SJSA1 (cell line): Measurements from ENCODE around the gene DTX3. TPM values are rescaled to one million over a fixed set of nuclear protein-coding genes. Genes with fewer than 3 reads are reported as not detected.

Experiments
- DNase-seq, 2 experiments: peaks; one replicate each; pipeline ENCODE4 v3.0.0-alpha.2; 2015 to 2020; ENCODE audit warnings: low spot score in 2 of 2, low read depth in 1 of 2
- H3K27ac ChIP-seq: fragments of 250-450 bp; sonication (Bioruptor Pico); 2 replicates; pipeline ENCODE4 v1.5.1; 2020; ENCODE audit warnings: mild to moderate bottlenecking, moderate library complexity
- H3K27me3 ChIP-seq: fragments of 250-450 bp; sonication (Bioruptor Pico); replicated peaks from 2 replicates; pipeline ENCODE4 v1.5.1; 2020; ENCODE audit warnings: mild to moderate bottlenecking, moderate library complexity
- H3K36me3 ChIP-seq: fragments of 250-450 bp; sonication (Bioruptor Pico); 2 replicates; pipeline ENCODE4 v1.5.1; 2020; ENCODE audit warnings: mild to moderate bottlenecking
- H3K4me1 ChIP-seq: fragments of 250-450 bp; sonication (Bioruptor Pico); replicated peaks from 2 replicates; pipeline ENCODE4 v1.6.1; 2021; ENCODE audit warnings: mild to moderate bottlenecking
- H3K4me3 ChIP-seq: fragments of 250-450 bp; sonication (Bioruptor Pico); 2 replicates; pipeline ENCODE4 v1.5.1; 2020; ENCODE audit warnings: mild to moderate bottlenecking
- H3K9me3 ChIP-seq: fragments of 250-450 bp; sonication (Bioruptor Pico); replicated peaks from 2 replicates; pipeline ENCODE4 v1.5.1; 2020; ENCODE audit warnings: mild to moderate bottlenecking
- total RNA-seq: library from RNA; depleted of rRNA; stranded (reverse); fragments of >200 nt; shearing (Covaris generic); gene quantifications from 2 replicates; pipeline ENCODE4 v1.2.3, GENCODE V29; 2014

DTX3 gene
- total RNA-seq, 1 experiment from 2014 or later = 286 TPM

DNA sequence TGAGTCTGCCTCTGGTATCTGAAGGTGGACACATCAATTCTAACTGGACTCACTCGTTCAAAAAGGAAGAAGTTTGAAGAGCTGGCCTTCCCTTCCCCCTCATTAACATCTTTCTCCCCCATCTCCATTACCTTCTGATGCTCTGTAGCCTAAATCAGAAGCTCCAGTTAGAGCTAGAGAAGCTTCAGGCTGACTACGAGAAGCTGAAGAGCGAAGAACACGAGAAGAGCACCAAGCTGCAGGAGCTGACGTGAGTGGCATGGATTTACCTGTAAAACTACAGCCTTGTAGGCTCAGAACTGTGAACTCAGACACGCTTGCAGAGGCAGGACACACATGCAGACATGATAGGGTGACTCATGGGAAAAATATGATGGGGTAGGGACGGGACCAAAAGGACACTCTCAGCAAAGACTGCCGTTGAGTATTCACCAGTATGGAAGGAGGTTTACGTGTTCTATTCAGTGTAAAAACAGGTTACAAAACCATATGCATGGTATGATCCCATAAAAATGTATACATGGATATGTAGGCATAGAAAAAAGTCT lies 27.9 kb upstream of the DTX3 start:
- peak in 1 of 2 experiments; percentile 82 for DNase-seq
- Histone ChIP-seq H3K4me3 (no peak overlapping the region), H3K4me1 (peaks cover 11% of the 10 kb centered on the region), H3K9me3 (no peaks in the 10 kb centered on the region), H3K27me3 (no peaks in the 10 kb centered on the region), H3K27ac (no peak overlapping the region), H3K36me3 (no peaks in the 10 kb centered on the region)

DNA sequence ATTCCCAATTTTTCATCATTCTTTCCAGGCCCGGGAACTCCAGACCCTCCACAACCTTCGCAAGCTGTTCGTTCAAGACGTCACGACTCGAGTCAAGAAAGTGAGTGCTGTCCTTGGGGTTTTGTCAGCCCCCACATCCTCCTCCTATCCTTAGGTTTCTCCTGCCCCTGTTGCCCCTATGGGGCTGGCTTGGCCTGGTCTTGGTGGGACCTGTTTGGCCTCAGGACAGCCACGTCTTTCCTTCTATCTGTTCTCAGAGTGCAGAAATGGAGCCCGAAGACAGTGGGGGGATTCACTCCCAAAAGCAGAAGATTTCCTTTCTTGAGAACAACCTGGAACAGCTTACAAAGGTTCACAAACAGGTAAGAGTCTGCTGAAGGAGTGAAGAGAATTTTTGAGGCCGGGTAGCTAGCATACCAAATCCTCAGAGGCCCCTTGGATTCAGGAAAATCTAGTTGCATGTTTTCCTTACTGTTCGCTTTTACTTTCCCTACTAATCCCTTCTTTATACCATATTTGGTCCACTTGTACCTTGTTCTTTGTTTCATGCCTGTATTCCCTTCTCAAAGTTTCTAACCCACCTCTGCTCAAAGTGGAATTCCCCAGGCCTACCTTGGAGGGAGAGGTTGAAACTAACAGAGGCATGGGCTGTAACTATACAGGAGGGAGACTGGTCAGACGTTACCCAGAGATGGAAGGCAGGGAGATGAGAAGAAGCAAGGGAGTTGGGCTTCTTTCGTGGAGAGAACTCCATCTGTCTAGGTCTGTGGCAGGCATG lies 26.5 kb upstream of the DTX3 start:
- peaks cover 11% of the 10 kb centered on the region for H3K4me1 ChIP-seq
- no peak overlapping the region for H3K27ac ChIP-seq
- H3K27me3 ChIP-seq = peaks cover 5% of the 10 kb centered on the region; the same call in 1 of the 2 replicates
- peak; percentile 77 to 84 for DNase-seq
- H3K36me3 ChIP-seq = no peaks in the 10 kb centered on the region
- no peak overlapping the region for H3K4me3 ChIP-seq
- H3K9me3 ChIP-seq = no peaks in the 10 kb centered on the region

DNA sequence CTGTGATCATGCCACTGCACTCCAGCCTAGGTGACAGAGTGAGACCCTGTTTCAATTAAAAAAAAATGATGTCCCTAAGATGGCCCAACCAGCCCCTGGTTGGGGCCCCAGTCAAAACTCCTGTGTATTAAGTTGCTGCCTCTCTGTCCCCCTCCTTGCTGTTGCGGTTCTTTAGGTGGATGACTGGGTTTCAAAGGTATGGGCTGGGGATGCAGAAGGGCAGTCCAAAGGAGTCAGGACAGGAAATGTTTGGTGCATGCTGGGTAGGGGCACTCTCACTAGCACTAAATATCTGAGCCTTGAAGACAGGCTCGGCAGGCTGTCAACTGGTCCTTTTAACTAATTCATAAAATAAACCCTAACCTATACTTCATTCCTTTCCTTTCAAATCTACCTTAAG lies 25.6 kb upstream of the DTX3 start:
- H3K36me3 ChIP-seq = no peaks in the 10 kb centered on the region
- peak in 1 of 2 experiments; percentile 76 for DNase-seq

DNA sequence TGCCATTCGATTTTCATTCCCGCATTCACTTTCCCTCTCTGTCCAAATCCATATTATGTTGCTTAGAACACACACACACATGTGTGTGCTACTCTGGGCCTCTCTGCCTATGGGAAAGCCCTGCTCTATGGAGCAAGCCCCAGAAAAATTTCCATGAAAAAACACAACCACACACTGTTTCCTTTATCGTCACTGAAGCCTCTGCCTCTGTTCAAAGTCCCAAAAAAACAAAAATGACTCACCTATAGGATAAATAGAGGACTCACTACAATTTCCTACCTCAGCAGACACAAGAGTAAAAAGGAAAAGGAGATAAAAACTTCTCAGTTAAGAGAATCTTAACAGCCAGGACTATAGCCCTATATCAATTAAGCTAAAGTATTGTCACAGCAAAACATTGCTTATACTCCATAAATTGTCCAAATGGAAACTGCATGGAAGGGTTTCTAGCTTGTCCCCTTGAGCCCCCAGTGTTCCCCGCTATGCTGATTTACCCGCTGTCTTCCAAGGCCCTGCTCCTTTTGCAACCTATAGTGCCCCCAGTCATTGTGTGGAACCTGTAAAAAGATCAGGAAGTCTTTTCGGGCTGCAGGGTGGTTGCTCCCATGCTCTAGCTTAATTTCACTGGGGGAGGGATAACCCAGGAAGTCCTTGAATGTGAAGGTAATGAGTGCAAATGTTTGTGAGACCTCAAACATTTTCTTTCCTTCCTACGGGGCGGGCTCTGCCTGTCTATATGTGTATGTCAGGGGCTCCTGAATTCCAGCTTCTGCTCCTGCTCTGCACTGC lies 24.8 kb upstream of the DTX3 start:
- no peak overlapping the region for H3K4me3 ChIP-seq
- H3K4me1 ChIP-seq = peaks cover 11% of the 10 kb centered on the region
- DNase-seq = peak; percentile 81 to 83
- no peaks in the 10 kb centered on the region for H3K9me3 ChIP-seq
- no peak overlapping the region for H3K27ac ChIP-seq
- H3K27me3 ChIP-seq = peaks cover 13% of the 10 kb centered on the region
- H3K36me3 ChIP-seq = no peaks in the 10 kb centered on the region

More for the DNA sequence above, 25.6 kb upstream of the DTX3 start:
- no peak overlapping the region for H3K27ac ChIP-seq
- peaks cover 5% of the 10 kb centered on the region; the same call in 1 of the 2 replicates for H3K27me3 ChIP-seq
- H3K4me1 ChIP-seq = peaks cover 11% of the 10 kb centered on the region
- no peak overlapping the region for H3K4me3 ChIP-seq
- no peaks in the 10 kb centered on the region for H3K9me3 ChIP-seq

DNA sequence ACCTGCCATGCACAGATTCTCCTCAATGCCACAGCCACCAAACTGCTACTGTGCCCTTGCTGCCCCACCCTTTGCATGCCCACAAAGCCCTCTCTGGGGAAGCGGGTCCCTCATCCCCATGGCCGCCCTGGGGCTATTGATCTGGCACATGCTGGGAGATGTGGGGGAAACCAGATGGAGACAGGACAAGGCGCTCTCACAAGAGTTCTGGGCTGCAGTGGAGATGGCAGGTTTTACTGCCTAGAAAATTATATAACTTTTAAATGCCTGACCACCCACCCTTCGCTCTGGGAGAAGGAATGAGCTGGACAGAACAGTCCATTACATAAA lies 24.2 kb upstream of the DTX3 start:
- Histone ChIP-seq H3K27ac (no peak overlapping the region), H3K4me1 (peaks cover 11% of the 10 kb centered on the region), H3K36me3 (no peaks in the 10 kb centered on the region), H3K4me3 (no peak overlapping the region), H3K9me3 (no peaks in the 10 kb centered on the region), H3K27me3 (peaks cover 16% of the 10 kb centered on the region)
- DNase-seq = peak in 1 of 2 experiments; percentile 74

DNA sequence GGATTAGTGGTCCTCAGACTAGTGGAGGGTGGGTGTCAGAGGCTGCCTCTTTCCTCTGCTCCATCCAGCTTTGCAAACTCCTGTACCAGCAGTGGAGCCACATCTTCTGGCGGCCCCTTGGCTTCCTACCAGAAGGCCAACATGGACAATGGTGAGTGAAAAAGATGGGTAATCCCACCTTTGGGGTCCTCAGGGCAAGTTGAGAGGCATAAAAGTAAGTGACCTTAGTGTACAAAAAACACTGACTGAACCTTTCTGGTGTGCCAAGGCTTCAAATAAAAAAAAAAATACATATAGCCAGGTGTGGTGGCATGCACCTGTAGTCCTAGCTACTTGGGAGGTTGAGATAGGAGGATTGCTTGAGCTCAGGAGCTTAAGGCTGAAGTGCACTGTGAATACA lies 22.8 kb upstream of the DTX3 start:
- no peaks in the 10 kb centered on the region for H3K9me3 ChIP-seq
- H3K4me3 ChIP-seq = no peak overlapping the region
- peaks cover 5% of the 10 kb centered on the region for H3K4me1 ChIP-seq
- H3K27ac ChIP-seq = no peak overlapping the region
- peak; percentile 72 to 83 for DNase-seq
- peaks cover 30% of the 10 kb centered on the region for H3K27me3 ChIP-seq
- no peaks in the 10 kb centered on the region for H3K36me3 ChIP-seq

DNA sequence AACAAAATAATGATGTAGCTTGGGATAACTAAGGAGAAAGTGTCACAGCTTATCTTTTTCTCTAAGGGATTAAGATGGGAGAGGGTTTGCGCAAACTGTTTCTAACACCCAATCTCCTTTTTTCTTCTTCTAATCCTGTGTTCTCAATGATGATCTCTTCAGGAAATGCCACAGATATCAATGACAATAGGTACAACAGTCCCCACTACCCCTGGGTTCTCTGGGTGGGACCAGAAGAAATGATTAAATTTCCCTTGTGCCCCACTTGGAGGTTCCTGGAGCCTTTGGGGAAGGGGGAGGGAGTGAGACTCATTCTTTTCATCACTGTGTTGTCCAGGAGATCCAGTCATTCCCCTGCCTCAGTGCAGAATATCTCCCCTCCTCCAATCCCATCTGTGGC lies 22.2 kb upstream of the DTX3 start:
- Histone ChIP-seq H3K4me1 (no peaks in the 10 kb centered on the region), H3K36me3 (no peaks in the 10 kb centered on the region), H3K27me3 (peaks cover 35% of the 10 kb centered on the region)

DNA sequence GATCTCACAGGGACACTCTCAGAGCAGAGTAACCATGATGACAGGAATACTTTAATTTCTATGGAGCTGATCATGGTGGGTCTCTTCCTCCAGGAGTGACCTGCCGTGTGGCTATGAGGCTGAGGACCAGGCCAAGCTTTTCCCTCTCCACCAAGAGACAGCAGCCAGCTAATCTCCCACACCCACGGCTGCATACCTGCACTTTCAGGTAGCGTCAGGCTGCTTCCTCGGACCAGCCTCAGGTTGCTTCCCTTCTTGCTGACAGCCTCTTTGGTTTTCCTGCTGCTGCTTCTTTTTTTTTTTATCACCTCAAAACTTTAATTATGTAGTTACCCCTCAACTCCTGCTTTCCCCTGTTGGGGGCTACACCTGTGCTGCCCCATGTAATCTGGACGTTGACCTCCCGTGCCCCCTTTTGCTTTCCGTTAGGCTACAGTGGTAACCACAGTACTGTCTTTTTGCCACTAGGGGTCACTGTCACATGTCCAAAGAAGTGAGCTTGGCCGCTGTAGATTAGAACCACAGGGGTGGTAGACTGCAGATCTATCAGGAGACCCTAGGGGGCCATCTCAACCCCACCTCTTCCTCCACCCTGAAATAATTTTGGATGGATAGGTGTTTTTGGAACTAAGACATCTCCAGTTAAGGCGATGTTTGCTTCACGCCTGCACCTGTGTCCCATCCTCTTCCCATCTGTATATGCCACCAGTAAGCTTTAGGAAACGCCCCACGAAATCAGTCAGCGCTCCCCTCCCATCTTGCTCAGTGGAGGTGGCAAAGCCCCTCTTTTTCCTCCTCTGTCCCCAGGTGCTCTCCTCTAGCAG lies 21.4 kb upstream of the DTX3 start:
- H3K36me3 ChIP-seq = no peaks in the 10 kb centered on the region
- no peak overlapping the region for H3K27ac ChIP-seq
- H3K9me3 ChIP-seq = no peaks in the 10 kb centered on the region
- H3K4me3 ChIP-seq = no peak overlapping the region
- no peaks in the 10 kb centered on the region for H3K4me1 ChIP-seq
- H3K27me3 ChIP-seq = peaks cover 43% of the 10 kb centered on the region
- DNase-seq = no peak

More for the DNA sequence above, 22.2 kb upstream of the DTX3 start:
- Histone ChIP-seq H3K4me3 (no peak overlapping the region), H3K9me3 (no peaks in the 10 kb centered on the region), H3K27ac (no peak overlapping the region)
- peak; percentile 80 to 83 for DNase-seq

DNA sequence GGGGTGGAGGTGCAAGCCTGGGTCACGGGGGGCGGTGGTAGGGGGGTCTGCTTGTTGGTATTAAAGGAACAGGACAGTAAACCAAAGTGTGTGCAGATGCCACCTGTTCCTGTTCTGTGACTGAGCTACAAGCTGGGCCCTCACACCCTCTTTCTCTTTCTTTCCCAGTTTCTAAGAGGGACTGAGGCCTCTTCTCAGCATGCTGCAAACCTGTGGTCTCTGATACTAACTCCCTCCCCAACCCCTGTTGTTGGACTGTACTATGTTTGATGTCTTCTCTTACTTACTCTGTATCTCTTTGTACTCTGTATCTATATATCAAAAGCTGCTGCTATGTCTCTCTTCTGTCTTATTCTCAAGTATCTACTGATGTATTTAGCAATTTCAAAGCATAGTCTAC lies 20.6 kb upstream of the DTX3 start:
- Histone ChIP-seq H3K36me3 (no peaks in the 10 kb centered on the region), H3K27me3 (peaks cover 44% of the 10 kb centered on the region), H3K27ac (no peak overlapping the region), H3K4me1 (no peaks in the 10 kb centered on the region), H3K4me3 (no peak overlapping the region), H3K9me3 (no peaks in the 10 kb centered on the region)
- peak; percentile 81 to 82 for DNase-seq

DNA sequence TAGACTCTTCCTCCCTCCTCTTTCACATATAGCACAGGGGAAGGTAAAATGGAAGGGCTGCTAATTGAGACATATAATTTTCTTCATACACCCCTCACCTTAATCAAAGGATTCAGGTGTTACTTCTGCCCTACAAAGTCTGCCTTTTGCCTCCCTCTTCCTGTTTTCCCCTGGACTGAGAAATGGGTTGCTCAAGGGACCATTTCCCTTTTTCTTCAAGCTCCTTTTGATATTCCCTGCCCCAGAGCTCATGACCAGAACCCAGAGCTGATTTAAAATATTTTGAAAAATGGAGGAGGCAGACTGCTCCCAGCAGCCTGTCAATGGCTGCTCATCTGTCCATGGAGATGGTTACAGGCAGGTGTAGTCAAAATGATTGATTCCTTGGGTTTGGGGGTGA lies 19.9 kb upstream of the DTX3 start:
- Histone ChIP-seq H3K9me3 (no peaks in the 10 kb centered on the region), H3K27me3 (peaks cover 44% of the 10 kb centered on the region), H3K36me3 (no peaks in the 10 kb centered on the region), H3K27ac (no peak overlapping the region), H3K4me1 (no peaks in the 10 kb centered on the region), H3K4me3 (no peak overlapping the region)
- peak; percentile 80 to 81 for DNase-seq

DNA sequence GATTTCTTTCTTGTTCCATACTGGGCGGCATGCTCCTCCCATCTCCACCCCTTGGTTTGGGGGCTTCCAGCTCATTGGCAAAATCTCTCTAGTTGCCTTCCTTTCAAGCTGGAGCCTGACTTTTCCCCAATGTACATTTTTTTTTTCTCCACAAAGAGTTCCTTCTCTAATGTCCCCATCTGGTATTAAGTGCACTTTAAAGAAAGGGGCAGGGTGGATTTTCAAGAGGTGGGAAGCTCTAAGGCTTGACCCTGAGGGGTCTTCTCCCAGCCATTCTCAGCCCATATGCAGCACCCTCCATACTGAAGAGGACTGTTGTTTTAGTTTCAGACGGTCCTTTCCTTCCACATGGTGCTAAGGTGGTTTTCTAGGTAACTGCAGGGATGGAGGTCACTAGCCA lies 19.5 kb upstream of the DTX3 start:
- no peaks in the 10 kb centered on the region for H3K9me3 ChIP-seq
- H3K4me1 ChIP-seq = peaks cover 1% of the 10 kb centered on the region

DNA sequence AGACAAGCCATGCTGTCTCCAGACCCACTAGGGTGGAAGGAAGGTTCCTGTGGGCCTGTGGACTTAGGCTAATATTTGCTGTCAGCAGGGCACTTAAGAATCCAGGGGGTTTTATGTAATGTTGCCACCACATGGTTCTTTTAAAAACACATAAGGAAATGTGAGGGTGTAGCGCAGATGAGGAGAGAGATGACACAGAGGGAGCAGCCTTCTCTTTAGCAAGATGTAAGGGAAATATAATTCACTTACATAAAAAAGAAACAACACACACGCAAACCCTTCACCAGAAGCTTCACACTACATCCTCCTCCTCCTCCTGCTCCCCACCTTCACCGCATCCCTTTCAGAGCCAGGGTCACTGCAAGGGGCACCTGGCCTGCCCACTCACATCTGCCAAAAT lies 18.5 kb upstream of the DTX3 start:
- Histone ChIP-seq H3K36me3 (peaks cover 2% of the 10 kb centered on the region), H3K27me3 (peaks cover 44% of the 10 kb centered on the region), H3K4me3 (no peak overlapping the region), H3K9me3 (0 out of 2 replicates have a peak, but pooled peaks cover under 1% of the 10 kb centered on the region), H3K27ac (no peak overlapping the region), H3K4me1 (peaks cover 10% of the 10 kb centered on the region)
- DNase-seq = peak; percentile 77 to 81

More for the DNA sequence above, 19.5 kb upstream of the DTX3 start:
- Histone ChIP-seq H3K27ac (no peak overlapping the region), H3K27me3 (peaks cover 44% of the 10 kb centered on the region), H3K36me3 (no peaks in the 10 kb centered on the region), H3K4me3 (no peak overlapping the region)
- DNase-seq = peak; percentile 75 to 83

DNA sequence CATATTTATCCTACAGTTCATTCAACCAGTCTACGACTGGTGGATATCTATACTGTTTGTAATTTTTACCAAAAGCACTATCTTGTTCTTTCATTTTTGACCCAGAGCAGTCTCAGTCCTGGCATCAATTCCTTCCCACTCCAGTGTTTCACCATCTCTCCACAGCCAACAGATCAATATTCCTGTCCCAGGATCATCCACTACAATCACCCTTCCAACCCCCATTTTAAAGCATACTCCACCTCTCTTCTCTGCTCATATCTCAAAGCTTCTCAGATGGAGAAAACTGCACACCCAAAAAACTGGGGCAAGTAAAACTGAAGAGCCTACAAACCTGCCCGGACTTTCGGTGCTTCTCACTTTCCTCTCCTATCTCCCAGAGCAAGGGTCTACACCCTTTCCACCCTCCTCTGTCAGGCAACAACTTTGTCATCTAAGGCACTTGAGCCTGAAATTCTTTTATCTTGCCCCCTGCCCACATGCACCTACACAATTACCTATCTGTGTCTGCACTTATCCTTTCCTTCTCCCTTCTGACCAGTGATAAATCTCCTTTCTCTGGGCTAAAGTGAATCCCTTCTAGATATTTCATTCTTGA lies 17.7 kb upstream of the DTX3 start:
- Histone ChIP-seq H3K9me3 (0 out of 2 replicates have a peak, but pooled peaks cover 2% of the 10 kb centered on the region), H3K27me3 (peaks cover 44% of the 10 kb centered on the region), H3K36me3 (peaks cover 4% of the 10 kb centered on the region), H3K27ac (no peak overlapping the region), H3K4me3 (no peak overlapping the region), H3K4me1 (peaks cover 18% of the 10 kb centered on the region)
- DNase-seq = peak; percentile 76 to 79
